ENCODE data around the gene RBSN. TPM values are rescaled to one million over a fixed set of nuclear protein-coding genes. Genes with fewer than 3 reads are reported as not detected.
A peak's percentile ranks its signal among the peaks of the same experiment; 100 is the strongest.

The RBSN gene
- total and polyA plus RNA-seq, 2 donors (not counting 1 experiment from before 2014, with no cell fraction given) = 7.1 to 32.6 TPM

- H3K27me3 Mint-ChIP-seq = peaks cover 4% of the 10 kb centered on the region
- no peaks in the 10 kb centered on the region for H3K9me3 Mint-ChIP-seq (ENCODE audit: insufficient read depth)
- peak overlapping the region; percentile 57 for H3K4me2 ChIP-seq (replicated peaks; ENCODE audit: low read depth, low read length, poor library complexity, severe bottlenecking)
- peak; percentile 82 for DNase-seq
- H3K4me3 ChIP-seq (ENCODE audit: control extremely low read depth in 1 of 5, extremely low read depth in 1 of 5, insufficient read depth in 1 of 5, low read depth in 2 of 5, low read length in 4 of 5) = no peak overlapping the region
- H2AFZ ChIP-seq (ENCODE audit: insufficient read depth, low read depth, low read length, poor library complexity, severe bottlenecking) = peak overlapping the region; percentile 66
- no peak overlapping the region for H3K9ac ChIP-seq (ENCODE audit: low read length)
- H3K4me1 Mint-ChIP-seq = peaks cover 6% of the 10 kb centered on the region
- no peaks in the 10 kb centered on the region for H4K20me1 ChIP-seq (ENCODE audit: control insufficient read depth, insufficient read depth, low read length, poor library complexity, severe bottlenecking)
- POLR2A ChIA-PET = interaction anchor here (0.6 kb wide), 1 partner anchor 42 kb away, joined by 3 read pairs; no protein-coding TSS in a partner anchor
- peaks cover 3 to 6% of the 10 kb centered on the region in 2 donors for H3K4me1 ChIP-seq (ENCODE audit: control insufficient read depth in 2 of 2, insufficient read depth in 2 of 2, low read length in 2 of 2)
- ATAC-seq (ENCODE audit: low read depth) = peak; percentile 98
- intact Hi-C loops (cut with micrococcal nuclease) = loop anchor here (2.0 kb wide), 1 partner anchor 297 kb away; no protein-coding TSS in a partner anchor
- TF ChIP-seq EZH2 (IDR thresholded peaks at IDR 0.05; ENCODE audit: borderline replicate concordance, insufficient read depth, low read depth, low read length, poor library complexity, severe bottlenecking) = no peak
- TF ChIP-seq, protein P1, sequence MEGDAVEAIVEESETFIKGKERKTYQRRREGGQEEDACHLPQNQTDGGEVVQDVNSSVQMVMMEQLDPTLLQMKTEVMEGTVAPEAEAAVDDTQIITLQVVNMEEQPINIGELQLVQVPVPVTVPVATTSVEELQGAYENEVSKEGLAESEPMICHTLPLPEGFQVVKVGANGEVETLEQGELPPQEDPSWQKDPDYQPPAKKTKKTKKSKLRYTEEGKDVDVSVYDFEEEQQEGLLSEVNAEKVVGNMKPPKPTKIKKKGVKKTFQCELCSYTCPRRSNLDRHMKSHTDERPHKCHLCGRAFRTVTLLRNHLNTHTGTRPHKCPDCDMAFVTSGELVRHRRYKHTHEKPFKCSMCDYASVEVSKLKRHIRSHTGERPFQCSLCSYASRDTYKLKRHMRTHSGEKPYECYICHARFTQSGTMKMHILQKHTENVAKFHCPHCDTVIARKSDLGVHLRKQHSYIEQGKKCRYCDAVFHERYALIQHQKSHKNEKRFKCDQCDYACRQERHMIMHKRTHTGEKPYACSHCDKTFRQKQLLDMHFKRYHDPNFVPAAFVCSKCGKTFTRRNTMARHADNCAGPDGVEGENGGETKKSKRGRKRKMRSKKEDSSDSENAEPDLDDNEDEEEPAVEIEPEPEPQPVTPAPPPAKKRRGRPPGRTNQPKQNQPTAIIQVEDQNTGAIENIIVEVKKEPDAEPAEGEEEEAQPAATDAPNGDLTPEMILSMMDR (IDR thresholded peaks at IDR 0.05) = peak; percentile 90
- H3K9me3 ChIP-seq (ENCODE audit: control extremely low read depth in 1 of 3, control insufficient read depth in 2 of 3, insufficient read depth in 1 of 3, low read length in 2 of 3) = no peaks in the 10 kb centered on the region
- H3K36me3 ChIP-seq (replicated peaks in 1 of 2; ENCODE audit: control extremely low read depth in 1 of 2, control insufficient read depth in 1 of 2, extremely low read depth in 1 of 2, insufficient read depth in 2 of 2, low read length in 1 of 2) = no peaks in the 10 kb centered on the region
- 19% methylated on average over 10 of the region's 11 CpGs for WGBS (ENCODE audit: insufficient coverage)
- no peak overlapping the region for H3K27ac ChIP-seq (ENCODE audit: low read length in 2 of 2)
- no peak overlapping the region for H3K27ac Mint-ChIP-seq
- no peak overlapping the region for H3K4me3 Mint-ChIP-seq
- no peaks in the 10 kb centered on the region for H3K79me2 ChIP-seq (ENCODE audit: control insufficient read depth, insufficient read depth, low read length)
- peaks cover 0 to 9% (median 0%) of the 10 kb centered on the region in 4 experiments for H3K27me3 ChIP-seq (replicated peaks in 1 of 4; ENCODE audit: control extremely low read depth in 1 of 4, control insufficient read depth in 3 of 4, insufficient read depth in 4 of 4, low read length in 3 of 4)
- CTCF ChIA-PET = interaction anchor here (0.6 to 5.8 kb wide), 19 partner anchors 9 to 456 kb away, joined by 3 to 41 read pairs (median 6); partner anchors contain the start of gene RBSN
These were observed 9.2 kb upstream of the RBSN start for GRCh38 chr3:15108082-15108545.

Data from B cell (primary cell).